G401.6 (cell line): ENCODE data around the gene SOCS7.

Experiments used
- FAIRE-seq: peaks from 2 replicates; lab custom pipeline; 2012; peaks lifted over from hg19 to GRCh38; lab: Jason Lieb, UNC

The SOCS7 gene

DNA sequence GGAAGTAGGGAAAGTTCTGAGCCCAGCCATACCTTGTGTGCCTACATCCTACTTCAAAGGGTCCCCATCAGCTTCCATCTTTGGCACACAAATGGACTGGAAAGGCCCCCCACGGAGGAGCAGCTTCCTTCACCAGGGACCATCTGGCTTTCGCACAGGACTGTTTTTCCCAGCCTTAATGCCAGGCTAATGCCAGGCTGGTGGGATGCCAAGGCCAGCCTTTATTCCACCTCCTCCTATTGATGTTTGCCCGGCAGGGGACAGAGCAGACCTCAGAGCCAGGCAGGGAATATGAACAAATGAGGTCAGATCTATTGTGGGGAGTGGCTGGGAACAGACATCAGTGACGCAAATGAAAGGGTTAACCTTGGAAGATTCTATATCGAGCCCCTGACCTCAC lies 13.6 kb upstream of the SOCS7 start:
- FAIRE-seq = no peak

- no peak for FAIRE-seq
Observed at GRCh38 chr17:38338535-38338934, 13.1 kb upstream of the SOCS7 start.

GRCh38 chr17:38339891-38340290 lies 11.8 kb upstream of the SOCS7 start:
- FAIRE-seq = no peak

DNA sequence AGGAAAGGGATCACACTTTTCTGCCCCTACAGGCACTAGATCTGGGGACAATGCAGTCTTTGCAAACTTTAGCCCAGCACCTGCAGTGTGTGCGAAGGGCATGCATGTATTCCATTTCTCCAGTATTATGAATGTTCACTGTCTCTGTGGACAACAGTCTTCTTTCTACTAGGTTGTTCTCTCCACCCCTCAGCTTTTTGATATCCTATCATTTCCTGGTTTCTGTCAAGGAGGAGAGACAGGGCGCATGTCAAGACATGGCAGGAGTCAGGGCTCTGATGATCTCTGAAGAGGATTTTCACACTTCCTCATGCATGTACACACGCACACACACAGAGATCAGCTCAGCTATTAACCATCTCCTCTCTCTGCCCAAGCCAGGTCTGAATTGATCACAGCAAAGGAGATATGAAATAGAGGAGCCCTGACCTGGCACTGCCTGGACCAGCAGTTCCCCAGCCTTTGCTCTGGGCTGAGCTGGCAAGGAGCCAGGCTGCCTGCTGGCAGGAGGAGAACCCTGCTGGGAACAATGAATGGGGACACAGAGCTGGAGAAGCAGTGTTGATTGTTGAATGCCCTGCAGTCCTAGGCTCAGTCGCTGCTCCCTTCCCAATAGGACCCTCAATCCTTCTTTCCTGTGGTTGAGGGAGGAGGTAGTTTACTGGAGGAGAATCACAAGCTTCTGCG lies 10.5 kb upstream of the SOCS7 start:
- FAIRE-seq = no peak

GRCh38 chr17:38342886-38343607 lies 8.6 kb upstream of the SOCS7 start:
- no peak for FAIRE-seq

GRCh38 chr17:38343608-38344419 lies 7.8 kb upstream of the SOCS7 start, which contains the start of gene GPR179:
Gene GPR179, minus strand, starts transcription at chr17:38343956. Its CDS starts 167 bp downstream, at chr17:38343789.
- FAIRE-seq = no peak

DNA sequence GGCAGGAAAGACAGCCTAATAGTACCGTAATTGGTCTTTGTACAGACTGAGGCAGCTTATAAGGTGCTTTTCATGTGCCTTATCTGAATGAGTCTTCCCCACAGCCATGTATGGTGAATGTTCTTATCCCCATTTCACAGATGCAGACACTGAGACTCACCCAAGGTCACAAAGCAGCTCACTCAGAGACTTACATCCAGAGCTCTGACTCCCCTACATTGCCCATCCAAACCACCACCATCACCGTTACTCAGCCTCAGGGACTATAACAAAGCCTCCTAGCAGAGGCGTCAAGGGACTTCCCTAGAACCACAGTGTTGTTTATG lies 7.3 kb upstream of the SOCS7 start:
- FAIRE-seq = no peak

GRCh38 chr17:38345743-38346142 lies 5.9 kb upstream of the SOCS7 start:
- no peak for FAIRE-seq

- no peak for FAIRE-seq
Observed at GRCh38 chr17:38349097-38349730, 2.4 kb upstream of the SOCS7 start.

GRCh38 chr17:38350035-38350434 lies 1.6 kb upstream of the SOCS7 start:
- FAIRE-seq = no peak

- no peak for FAIRE-seq
Observed at GRCh38 chr17:38352245-38353085, 821 bp downstream of the SOCS7 start.

- FAIRE-seq = no peak
Observed at GRCh38 chr17:38353086-38353604, 1.5 kb downstream of the SOCS7 start.

DNA sequence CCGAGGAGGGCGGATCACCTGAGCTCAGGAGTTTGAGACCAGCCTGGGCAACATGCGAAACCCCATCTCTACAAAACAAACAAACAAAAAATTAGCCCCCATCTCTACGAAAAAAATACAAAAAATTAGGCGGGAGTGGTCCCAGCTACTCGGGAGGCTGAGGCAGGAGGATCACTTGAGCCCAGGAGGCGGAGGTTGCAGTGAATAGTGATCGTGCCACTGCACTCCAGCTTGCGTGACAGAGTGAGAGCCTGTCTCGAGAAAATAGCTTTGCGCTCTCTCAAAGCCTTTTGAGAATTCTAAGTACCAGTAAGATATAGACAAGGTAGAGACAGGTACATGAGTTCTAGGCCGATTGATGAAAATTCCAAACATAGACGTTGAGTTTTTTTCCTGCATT lies 2.0 kb downstream of the SOCS7 start:
- no peak for FAIRE-seq

DNA sequence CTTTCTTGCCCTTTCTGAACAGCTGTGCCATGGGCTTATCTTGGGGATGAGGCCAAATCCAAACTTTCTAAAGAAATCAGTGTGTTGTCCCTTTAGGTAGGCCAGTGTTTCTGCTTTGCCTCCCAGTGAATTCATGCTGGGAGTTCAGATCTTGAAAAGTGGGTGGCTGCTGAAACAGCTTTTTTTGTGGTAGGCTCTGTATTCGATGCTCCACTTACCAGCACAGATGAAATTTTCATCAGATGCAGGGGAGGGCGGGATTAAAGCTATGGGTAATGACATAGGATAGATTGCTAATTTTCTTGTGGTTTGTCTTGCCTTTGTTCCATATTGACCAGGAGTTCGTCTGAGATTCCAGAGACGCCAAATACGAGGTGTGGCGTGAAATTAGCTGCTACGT lies 2.8 kb downstream of the SOCS7 start:
- FAIRE-seq = no peak

DNA sequence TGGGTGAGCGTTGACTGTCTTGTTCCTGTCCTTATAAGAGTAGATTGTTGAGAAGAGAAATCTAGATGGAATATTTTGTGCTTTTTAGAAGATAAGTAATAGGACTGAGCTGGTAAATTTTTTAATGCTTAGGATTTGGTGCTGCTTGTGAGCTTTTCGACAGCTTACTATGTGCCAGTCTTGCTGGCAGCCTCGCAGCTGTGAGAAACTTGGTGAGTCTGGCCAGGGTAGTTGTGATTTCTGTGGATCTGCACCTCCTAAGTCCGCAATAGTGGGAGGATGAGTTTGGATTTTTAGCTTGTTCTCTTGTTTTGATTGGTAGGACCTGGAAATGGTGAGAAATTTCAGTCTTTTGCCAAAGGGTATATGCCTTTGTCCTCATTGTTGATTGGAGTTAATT lies 3.6 kb downstream of the SOCS7 start:
- FAIRE-seq = no peak

DNA sequence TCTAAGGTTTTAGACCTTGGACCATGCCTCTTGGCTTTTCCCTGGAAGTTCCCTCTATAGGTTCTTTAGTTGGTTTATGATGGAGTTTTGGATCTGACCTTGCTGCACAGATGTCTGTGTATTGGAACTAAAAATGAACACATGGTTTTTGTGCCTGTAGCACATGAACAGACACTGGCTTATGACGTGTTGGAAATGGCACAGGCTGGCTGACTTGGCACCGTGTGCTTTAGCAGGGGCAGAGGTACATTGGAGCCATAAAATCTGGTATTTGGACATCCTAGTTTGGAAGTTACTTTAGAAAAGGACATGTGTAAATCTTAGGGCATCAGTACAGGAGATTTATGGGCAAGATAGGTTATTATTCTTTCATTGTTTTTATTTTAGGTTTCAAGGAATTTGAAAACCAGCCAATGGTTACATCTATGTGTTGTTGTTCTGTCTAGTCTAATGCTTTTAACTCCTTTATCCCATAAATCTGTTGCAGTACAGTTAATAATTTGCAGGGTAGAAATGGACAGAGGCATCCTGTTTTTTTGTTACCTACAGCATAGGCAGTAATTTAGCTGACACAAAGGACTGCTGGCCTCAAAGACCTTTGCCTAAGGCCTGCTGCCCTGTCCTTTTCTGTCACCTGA lies 6.0 kb downstream of the SOCS7 start:
- FAIRE-seq = no peak

DNA sequence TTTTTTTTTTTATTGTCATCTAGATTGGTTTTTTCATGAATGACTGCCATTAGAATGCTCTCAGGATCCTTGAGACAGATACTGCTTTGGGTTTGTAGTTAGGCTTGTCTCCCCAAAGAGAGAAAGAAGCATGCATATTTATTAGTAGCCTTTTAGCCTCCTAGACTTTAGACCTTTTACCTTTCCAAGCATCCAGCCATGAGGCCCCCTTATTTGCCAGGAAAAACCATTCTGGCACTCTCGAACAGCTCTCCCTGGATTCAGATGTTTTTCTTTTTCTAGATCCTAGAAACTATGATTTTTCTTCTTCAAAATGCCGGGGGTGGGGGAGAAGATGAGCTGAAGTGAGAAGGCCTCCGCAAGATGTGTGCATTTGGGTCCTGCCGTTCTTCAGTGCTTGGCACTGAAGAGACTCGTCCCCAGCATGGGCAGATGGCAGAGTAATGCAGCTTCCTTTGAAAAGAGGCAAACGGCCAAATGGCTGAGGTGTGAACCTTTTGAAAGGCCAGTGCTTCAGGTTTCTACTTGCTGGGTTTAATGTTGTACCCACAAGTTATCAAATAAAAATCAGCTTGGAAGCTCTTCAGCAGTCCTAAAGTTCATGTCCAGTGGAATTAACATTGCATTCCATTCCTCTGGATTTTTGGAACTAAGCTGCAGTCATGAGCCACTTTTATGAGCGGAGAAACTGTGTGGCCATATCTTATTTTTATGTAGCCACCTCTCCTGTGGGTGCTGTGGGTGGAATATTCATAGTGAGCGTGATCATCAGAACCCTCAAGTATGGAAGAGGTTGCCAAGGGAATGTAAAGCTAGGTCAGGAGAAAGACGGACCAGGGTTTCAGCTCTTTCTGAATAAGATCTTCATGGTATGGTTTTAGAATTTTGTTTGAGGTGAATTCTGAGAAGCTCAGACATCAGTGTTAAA lies 7.2 kb downstream of the SOCS7 start:
- FAIRE-seq = no peak

GRCh38 chr17:38361694-38362465 lies 10.2 kb downstream of the SOCS7 start:
- no peak for FAIRE-seq

DNA sequence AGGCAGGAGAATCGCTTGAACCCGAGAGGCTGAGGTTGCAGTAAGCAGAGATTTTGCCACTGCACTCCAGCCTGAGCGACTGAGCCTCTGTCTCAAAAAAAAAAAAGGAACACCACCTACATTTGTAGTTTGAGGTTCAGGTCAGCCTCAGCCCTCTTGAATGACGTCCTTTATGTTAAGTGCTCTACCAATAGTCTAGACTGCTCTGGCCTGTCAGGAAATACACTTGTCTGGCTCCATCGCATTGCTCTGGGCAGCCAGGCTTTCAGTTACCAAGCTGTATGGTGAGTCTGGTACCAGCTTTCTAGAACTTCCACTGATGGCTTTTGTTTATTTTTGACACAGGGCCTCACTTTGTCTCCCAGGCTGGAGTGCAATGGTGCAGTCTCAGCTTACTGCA lies 11.4 kb downstream of the SOCS7 start:
- no peak for FAIRE-seq
